Measurements from ENCODE around the gene TNFRSF18.

GRCh38 chr1:1183221-1183747 lies 23.1 kb downstream of the TNFRSF18 start:
- TF ChIP-seq CTCF (conservative IDR thresholded peaks at IDR 0.05; ENCODE audit: low read length) = no peak
- TF ChIP-seq EZH2phosphoT487 (IDR thresholded peaks at IDR 0.05; ENCODE audit: borderline replicate concordance, low read depth, low read length) = no peak

All from OCI-LY7 (cell line).